MCF 10A (cell line): ENCODE data around the gene SLC4A2. TPM values are rescaled to one million over a fixed set of nuclear protein-coding genes. Genes with fewer than 3 reads are reported as not detected.

Experiments used
- Bru-seq: library from RNA; stranded (reverse); fragments of 400-500 nt; gene quantifications from one replicate; lab custom pipeline; 2021; lab: Mats Ljungman, UMichigan
- BruChase-seq, 2 experiments: library from RNA; stranded (reverse); fragments of 400-500 nt; gene quantifications; one replicate each; lab custom pipeline; 2021; lab: Mats Ljungman, UMichigan
- BruUV-seq: library from RNA; stranded (reverse); fragments of 400-500 nt; replicated peaks from 2 replicates; lab custom pipeline; 2021; lab: Mats Ljungman, UMichigan
- CTCF ChIA-PET: fragments of 300-600 bp; sonication (Branson Sonifier 250); formaldehyde crosslinking; extraction: SDS; loops from one replicate; lab custom pipeline; 2021; ENCODE audit warnings: antibody characterized with exemption, inconsistent platforms; lab: Yijun Ruan, JAX
- POLR2A ChIA-PET: fragments of 300-600, 350-650 bp; sonication (Branson Sonifier 250); formaldehyde crosslinking; extraction: SDS; loops from one replicate; lab custom pipeline; 2020; ENCODE audit warnings: antibody characterized with exemption, inconsistent platforms; lab: Yijun Ruan, JAX
- DNase-seq: peaks from one replicate; pipeline ENCODE4 v3.0.0-alpha.2; 2018; ENCODE audit not compliant: unreplicated experiment
- H3K27ac Mint-ChIP-seq: one replicate; pipeline ENCODE4 v1.8.0; 2022; ENCODE audit warnings: mild to moderate bottlenecking, low read depth, mixed read lengths; ENCODE audit not compliant: unreplicated experiment
- H3K27me3 Mint-ChIP-seq: one replicate; pipeline ENCODE4 v1.8.0; 2022; ENCODE audit warnings: mixed read lengths; ENCODE audit not compliant: insufficient read depth, unreplicated experiment
- H3K36me3 Mint-ChIP-seq: one replicate; pipeline ENCODE4 v1.8.0; 2022; ENCODE audit warnings: mild to moderate bottlenecking, moderate library complexity, mixed read lengths; ENCODE audit not compliant: insufficient read depth, unreplicated experiment
- H3K4me1 Mint-ChIP-seq: one replicate; pipeline ENCODE4 v1.8.0; 2022; ENCODE audit warnings: mixed read lengths; ENCODE audit not compliant: insufficient read depth, unreplicated experiment
- H3K4me3 Mint-ChIP-seq: one replicate; pipeline ENCODE4 v1.8.0; 2022; ENCODE audit warnings: mild to moderate bottlenecking, moderate library complexity, mixed read lengths; ENCODE audit not compliant: unreplicated experiment
- H3K9me3 Mint-ChIP-seq: one replicate; pipeline ENCODE4 v1.8.0; 2022; ENCODE audit warnings: mixed read lengths; ENCODE audit not compliant: unreplicated experiment
- intact Hi-C: fragments of 100-400 bp; cut with micrococcal nuclease; formaldehyde crosslinking; loops from 2 replicates; pipeline ENCODE4 v1.14.1; 2022
- long read RNA-seq: library from polyadenylated mRNA; stranded (forward); transcript quantifications from one replicate; pipeline ENCODE4 v2.0.0, GENCODE V29; 2022
- total RNA-seq: library from RNA; stranded (reverse); gene quantifications from 2 replicates; pipeline ENCODE4 v1.2.3, GENCODE V29; 2022
- TF ChIP-seq, protein P1 (sequence below): fragments of 200-600 bp; IDR thresholded peaks from one replicate; pipeline ENCODE4 v1.8.0; 2022; ENCODE audit warnings: antibody characterized with exemption, mild to moderate bottlenecking; ENCODE audit not compliant: unreplicated experiment

Gene SLC4A2
- total RNA-seq: 112 and 114 TPM in 2 replicates
- Bru-seq, nascent RNA: percentile 44 among the genes with signal in this experiment
- percentile 73 among the genes with signal in this experiment for BruChase-seq, experiment 1, labeled RNA remaining after a 6-hour chase
- percentile 60 among the genes with signal in this experiment for BruChase-seq, experiment 2, labeled RNA remaining after a 2-hour chase
- long read RNA-seq, full-length matches to known transcripts: 127 of 199 reads
- long read RNA-seq, partial matches to known transcripts: 48 of 199 reads
- long read RNA-seq, other reads (novel, unspliced or antisense): 24 of 199 reads

DNA sequence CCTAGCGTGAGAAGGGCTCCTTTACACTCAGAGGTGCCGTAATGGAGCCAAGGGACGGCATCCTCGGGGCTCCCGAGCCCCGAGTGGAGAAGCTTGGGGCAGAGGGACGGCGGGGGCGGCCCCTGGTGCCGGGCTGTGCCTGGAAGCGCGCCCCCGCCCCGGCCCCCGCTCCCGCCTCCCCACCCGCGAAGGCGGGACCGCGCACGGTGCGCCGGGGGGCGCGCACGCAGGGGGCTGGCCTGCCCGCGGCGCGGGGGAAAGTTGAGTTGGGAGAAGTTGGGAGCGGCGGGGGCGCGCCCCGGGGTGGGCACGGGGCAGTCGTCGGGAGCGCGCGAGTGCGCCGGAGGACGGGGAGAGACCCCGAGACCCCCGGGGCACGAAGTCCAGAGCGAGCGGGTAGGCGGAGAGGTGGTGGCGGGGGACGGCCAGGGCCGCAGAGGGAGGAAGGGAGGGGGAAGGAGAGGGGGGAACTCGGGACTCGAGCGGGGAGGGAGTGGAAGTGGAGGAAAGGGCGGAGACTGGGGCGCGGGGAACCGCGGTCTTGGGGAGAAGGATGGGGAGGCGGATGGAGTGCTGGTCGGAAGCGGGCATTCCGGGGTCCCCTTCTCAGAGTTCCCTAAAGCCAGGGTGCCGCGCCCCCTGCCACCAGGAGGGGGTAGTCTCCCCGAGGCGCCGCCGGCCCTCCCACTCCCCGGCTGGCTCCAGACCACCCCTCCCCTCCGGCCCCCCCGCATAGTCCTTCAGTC is at the start of gene SLC4A2:
TSS of gene SLC4A2 (plus strand) at position 223 of the 746 bp plus-strand sequence. CDS start 2,399 bp downstream, outside the sequence.
- CTCF ChIA-PET: interaction anchor here (0.6 to 4.6 kb wide), 8 partner anchors 18 to 84 kb away, joined by 3 to 42 read pairs (median 4); no protein-coding TSS in a partner anchor
- intact Hi-C loops: loop anchor here (1.0 kb wide), 1 partner anchor 21 kb away; the partner anchor contains the start of gene FASTK

GRCh38 chr7:151010037-151010306 is 49.4 kb upstream of the SLC4A2 start:
- Mint-ChIP-seq H3K36me3 (no peaks in the 10 kb centered on the region), H3K9me3 (no peaks in the 10 kb centered on the region), H3K4me3 (no peak overlapping the region), H3K27ac (no peak overlapping the region), H3K27me3 (peaks cover under 1% of the 10 kb centered on the region), H3K4me1 (peaks cover 24% of the 10 kb centered on the region)
- intact Hi-C loops: no loop called here
- DNase-seq: no peak
- ChIA-PET POLR2A (no interaction called here), CTCF (interaction anchor here (0.5 to 2.1 kb wide), 5 partner anchors 9 to 101 kb away, joined by 3 to 13 read pairs (median 3); no protein-coding TSS in a partner anchor)
- BruUV-seq: no TSS peak
- TF ChIP-seq, protein P1, sequence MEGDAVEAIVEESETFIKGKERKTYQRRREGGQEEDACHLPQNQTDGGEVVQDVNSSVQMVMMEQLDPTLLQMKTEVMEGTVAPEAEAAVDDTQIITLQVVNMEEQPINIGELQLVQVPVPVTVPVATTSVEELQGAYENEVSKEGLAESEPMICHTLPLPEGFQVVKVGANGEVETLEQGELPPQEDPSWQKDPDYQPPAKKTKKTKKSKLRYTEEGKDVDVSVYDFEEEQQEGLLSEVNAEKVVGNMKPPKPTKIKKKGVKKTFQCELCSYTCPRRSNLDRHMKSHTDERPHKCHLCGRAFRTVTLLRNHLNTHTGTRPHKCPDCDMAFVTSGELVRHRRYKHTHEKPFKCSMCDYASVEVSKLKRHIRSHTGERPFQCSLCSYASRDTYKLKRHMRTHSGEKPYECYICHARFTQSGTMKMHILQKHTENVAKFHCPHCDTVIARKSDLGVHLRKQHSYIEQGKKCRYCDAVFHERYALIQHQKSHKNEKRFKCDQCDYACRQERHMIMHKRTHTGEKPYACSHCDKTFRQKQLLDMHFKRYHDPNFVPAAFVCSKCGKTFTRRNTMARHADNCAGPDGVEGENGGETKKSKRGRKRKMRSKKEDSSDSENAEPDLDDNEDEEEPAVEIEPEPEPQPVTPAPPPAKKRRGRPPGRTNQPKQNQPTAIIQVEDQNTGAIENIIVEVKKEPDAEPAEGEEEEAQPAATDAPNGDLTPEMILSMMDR: no peak

More for the DNA sequence above, at the start of gene SLC4A2:
- peaks cover 38% of the 10 kb centered on the region for H3K4me1 Mint-ChIP-seq
- peak within 1 kb of the TSS; percentile 97 for H3K4me3 Mint-ChIP-seq
- H3K9me3 Mint-ChIP-seq: no peaks in the 10 kb centered on the region
- POLR2A ChIA-PET: interaction anchor here (1.8 to 8.4 kb wide), 4 partner anchors 13 to 53 kb away, joined by 6 to 151 read pairs (median 61); partner anchors contain the start of genes ABCB8, AGAP3, FASTK and TMUB1
- no peaks in the 10 kb centered on the region for H3K27me3 Mint-ChIP-seq
- H3K36me3 Mint-ChIP-seq: peaks cover 20% of the 10 kb centered on the region
- no TSS peak for BruUV-seq
- H3K27ac Mint-ChIP-seq: peak within 1 kb of the TSS; percentile 87
- TF ChIP-seq, protein P1: peak; percentile 54
- peak; percentile 70 for DNase-seq

DNA sequence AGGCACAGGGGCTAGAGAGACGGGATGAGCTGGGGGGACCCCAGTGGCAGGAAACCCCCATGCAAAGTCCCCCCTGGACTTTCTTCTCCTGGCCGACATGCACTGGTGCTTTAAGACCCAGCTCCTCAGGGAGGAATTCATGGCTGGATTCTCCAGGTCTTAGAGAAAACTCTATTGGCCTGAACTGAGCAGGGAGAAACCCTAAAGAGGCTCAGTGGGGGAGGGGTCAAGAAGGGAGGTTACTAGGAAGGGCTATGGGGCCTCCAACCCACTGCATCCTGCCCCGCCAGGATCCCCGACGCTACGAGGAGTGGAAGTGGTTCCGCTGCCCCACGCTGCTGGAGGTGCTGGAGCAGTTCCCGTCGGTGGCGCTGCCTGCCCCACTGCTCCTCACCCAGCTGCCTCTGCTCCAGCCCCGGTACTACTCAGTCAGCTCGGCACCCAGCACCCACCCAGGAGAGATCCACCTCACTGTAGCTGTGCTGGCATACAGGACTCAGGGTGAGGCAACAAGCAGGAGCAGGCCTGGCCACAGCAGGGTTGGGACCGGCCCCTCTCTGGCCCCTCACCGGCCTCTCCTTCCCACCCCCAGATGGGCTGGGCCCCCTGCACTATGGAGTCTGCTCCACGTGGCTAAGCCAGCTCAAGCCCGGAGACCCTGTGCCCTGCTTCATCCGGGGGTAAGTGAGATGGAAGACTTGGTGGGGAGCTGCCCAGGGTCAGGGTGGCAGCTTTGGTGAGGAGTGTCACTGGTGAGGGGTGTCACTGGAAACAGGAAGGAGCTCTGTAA is 48.9 kb upstream of the SLC4A2 start:
- ChIA-PET CTCF (interaction anchor here (0.5 to 2.1 kb wide), 12 partner anchors 8 to 132 kb away, joined by 3 to 13 read pairs (median 3); no protein-coding TSS in a partner anchor), POLR2A (no interaction called here)
- Mint-ChIP-seq H3K36me3 (no peaks in the 10 kb centered on the region), H3K4me1 (peaks cover 30% of the 10 kb centered on the region), H3K27ac (peak overlapping the region; percentile 39), H3K27me3 (no peaks in the 10 kb centered on the region), H3K4me3 (no peak overlapping the region), H3K9me3 (no peaks in the 10 kb centered on the region)
- no TSS peak for BruUV-seq
- intact Hi-C loops: no loop called here
- no peak for DNase-seq
- TF ChIP-seq, protein P1: no peak
